Osteoblast (primary cell): ENCODE measurements around the gene NADSYN1. TPM values are rescaled to one million over a fixed set of nuclear protein-coding genes. Genes with fewer than 3 reads are reported as not detected.

Experiments used
- DNase-seq: peaks from one replicate; pipeline ENCODE4 v3.0.0; 2011; ENCODE audit warnings: low spot score, mixed read lengths; ENCODE audit not compliant: insufficient read length; ENCODE audit errors: missing footprints
- H2AFZ ChIP-seq: 2 replicates; pipeline ENCODE4 v1.6.0; 2011; ENCODE audit warnings: mild to moderate bottlenecking, low read length
- H3K27ac ChIP-seq: 2 replicates; pipeline ENCODE4 v1.5.1; 2011; ENCODE audit warnings: mild to moderate bottlenecking, low read depth, low read length, moderate library complexity
- H3K27me3 ChIP-seq: 2 replicates; pipeline ENCODE4 v1.6.0; 2012; ENCODE audit warnings: mild to moderate bottlenecking, control low read depth, inconsistent platforms, low read length, moderate library complexity; ENCODE audit not compliant: insufficient read depth
- H3K36me3 ChIP-seq: 2 replicates; pipeline ENCODE4 v1.5.1; 2011; ENCODE audit warnings: mild to moderate bottlenecking, low read length, control low read depth, moderate library complexity; ENCODE audit not compliant: insufficient read depth
- H3K4me1 ChIP-seq: 2 replicates; pipeline ENCODE4 v1.5.1; 2011; ENCODE audit warnings: mild to moderate bottlenecking, low read length, control low read depth, moderate library complexity; ENCODE audit not compliant: insufficient read depth
- H3K4me2 ChIP-seq: 2 replicates; pipeline ENCODE4 v1.6.0; 2011; ENCODE audit warnings: mild to moderate bottlenecking, low read length; ENCODE audit not compliant: insufficient read depth
- H3K4me3 ChIP-seq: fragments of 200-600 bp; sonication (generic); 3 replicates; pipeline ENCODE4 v1.5.1; 2012; ENCODE audit warnings: mild to moderate bottlenecking, low read length, inconsistent platforms; ENCODE audit not compliant: insufficient read depth
- H3K79me2 ChIP-seq: 2 replicates; pipeline ENCODE4 v1.6.0; 2012; ENCODE audit warnings: mild to moderate bottlenecking, low read length, control low read depth, inconsistent platforms; ENCODE audit not compliant: insufficient read depth
- H3K9me3 ChIP-seq: 2 replicates; pipeline ENCODE4 v1.5.1; 2011; ENCODE audit warnings: low read depth, low read length, control low read depth
- H4K20me1 ChIP-seq: 2 replicates; pipeline ENCODE4 v1.6.0; 2012; ENCODE audit warnings: mild to moderate bottlenecking, low read length, control low read depth; ENCODE audit not compliant: insufficient read depth
- total RNA-seq: library from RNA; depleted of rRNA; stranded (reverse); fragments of >200 nt; gene quantifications from 2 replicates; pipeline ENCODE4 v1.2.3, GENCODE V29; 2012
- TF ChIP-seq, protein P1 (sequence below): IDR thresholded peaks from 2 replicates; pipeline ENCODE4 v1.5.1; 2011; ENCODE audit warnings: mild to moderate bottlenecking, low read depth, low read length, moderate library complexity; ENCODE audit errors: extremely low read depth

Gene NADSYN1
- total RNA-seq, 1 donor = 81.1 TPM

- no peaks in the 10 kb centered on the region for H3K79me2 ChIP-seq
- H4K20me1 ChIP-seq = no peaks in the 10 kb centered on the region
- no peak overlapping the region for H2AFZ ChIP-seq
- H3K27me3 ChIP-seq = no peaks in the 10 kb centered on the region
- H3K36me3 ChIP-seq = peaks cover 54% of the 10 kb centered on the region
- H3K4me2 ChIP-seq = no peak overlapping the region
- DNase-seq = no peak
- no peaks in the 10 kb centered on the region for H3K4me1 ChIP-seq
- no peaks in the 10 kb centered on the region for H3K9me3 ChIP-seq
- H3K4me3 ChIP-seq = no peak overlapping the region
- H3K27ac ChIP-seq = no peak overlapping the region
- TF ChIP-seq, protein P1, sequence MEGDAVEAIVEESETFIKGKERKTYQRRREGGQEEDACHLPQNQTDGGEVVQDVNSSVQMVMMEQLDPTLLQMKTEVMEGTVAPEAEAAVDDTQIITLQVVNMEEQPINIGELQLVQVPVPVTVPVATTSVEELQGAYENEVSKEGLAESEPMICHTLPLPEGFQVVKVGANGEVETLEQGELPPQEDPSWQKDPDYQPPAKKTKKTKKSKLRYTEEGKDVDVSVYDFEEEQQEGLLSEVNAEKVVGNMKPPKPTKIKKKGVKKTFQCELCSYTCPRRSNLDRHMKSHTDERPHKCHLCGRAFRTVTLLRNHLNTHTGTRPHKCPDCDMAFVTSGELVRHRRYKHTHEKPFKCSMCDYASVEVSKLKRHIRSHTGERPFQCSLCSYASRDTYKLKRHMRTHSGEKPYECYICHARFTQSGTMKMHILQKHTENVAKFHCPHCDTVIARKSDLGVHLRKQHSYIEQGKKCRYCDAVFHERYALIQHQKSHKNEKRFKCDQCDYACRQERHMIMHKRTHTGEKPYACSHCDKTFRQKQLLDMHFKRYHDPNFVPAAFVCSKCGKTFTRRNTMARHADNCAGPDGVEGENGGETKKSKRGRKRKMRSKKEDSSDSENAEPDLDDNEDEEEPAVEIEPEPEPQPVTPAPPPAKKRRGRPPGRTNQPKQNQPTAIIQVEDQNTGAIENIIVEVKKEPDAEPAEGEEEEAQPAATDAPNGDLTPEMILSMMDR = no peak
These were observed 29.9 kb downstream of the NADSYN1 start for GRCh38 chr11:71482746-71483364.

- DNase-seq = no peak
- no peaks in the 10 kb centered on the region for H3K9me3 ChIP-seq
- TF ChIP-seq, protein P1 = no peak
These were observed 30.7 kb downstream of the NADSYN1 start for GRCh38 chr11:71483692-71484091.

GRCh38 chr11:71484248-71485062 lies 31.5 kb downstream of the NADSYN1 start:
- Histone ChIP-seq H4K20me1 (peaks cover under 1% of the 10 kb centered on the region), H3K9me3 (no peaks in the 10 kb centered on the region), H3K4me1 (no peaks in the 10 kb centered on the region), H3K27me3 (no peaks in the 10 kb centered on the region), H3K36me3 (peaks cover 53% of the 10 kb centered on the region), H2AFZ (no peak overlapping the region), H3K27ac (no peak overlapping the region), H3K79me2 (no peaks in the 10 kb centered on the region), H3K4me3 (no peak overlapping the region), H3K4me2 (no peak overlapping the region)
- TF ChIP-seq, protein P1 = no peak
- no peak for DNase-seq

More at GRCh38 chr11:71483692-71484091, 30.7 kb downstream of the NADSYN1 start:
- Histone ChIP-seq H3K79me2 (no peaks in the 10 kb centered on the region), H3K4me3 (no peak overlapping the region), H3K27ac (no peak overlapping the region), H4K20me1 (no peaks in the 10 kb centered on the region), H3K4me2 (no peak overlapping the region), H3K36me3 (peaks cover 53% of the 10 kb centered on the region), H3K4me1 (no peaks in the 10 kb centered on the region), H2AFZ (no peak overlapping the region), H3K27me3 (no peaks in the 10 kb centered on the region)

DNA sequence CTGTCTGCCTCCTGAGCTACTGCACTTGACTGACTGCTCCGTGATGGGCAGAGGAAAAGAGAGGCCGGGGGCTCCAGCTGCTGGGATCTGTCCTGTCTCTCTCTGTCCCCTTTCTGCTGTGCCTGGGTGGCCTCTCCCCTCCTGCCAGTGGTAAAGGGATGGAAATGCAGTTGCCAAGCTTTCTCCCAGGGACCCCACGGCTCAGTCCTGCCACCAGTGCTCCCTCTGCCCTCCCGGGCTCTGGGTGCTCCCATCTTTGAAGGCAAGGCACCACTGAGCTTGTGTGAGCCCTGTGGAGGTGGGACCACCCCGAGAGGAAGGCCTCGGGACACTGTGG lies 32.0 kb downstream of the NADSYN1 start:
- H3K27me3 ChIP-seq = no peaks in the 10 kb centered on the region
- H3K27ac ChIP-seq = no peak overlapping the region
- H3K4me1 ChIP-seq = no peaks in the 10 kb centered on the region
- peaks cover 47% of the 10 kb centered on the region for H3K36me3 ChIP-seq
- no peaks in the 10 kb centered on the region for H3K79me2 ChIP-seq
- DNase-seq = no peak
- no peak overlapping the region for H2AFZ ChIP-seq
- TF ChIP-seq, protein P1 = no peak
- peaks cover 3% of the 10 kb centered on the region for H4K20me1 ChIP-seq
- no peak overlapping the region for H3K4me3 ChIP-seq
- no peaks in the 10 kb centered on the region for H3K9me3 ChIP-seq
- H3K4me2 ChIP-seq = no peak overlapping the region
